SK-N-SH treated with all-trans-retinoic acid at 6 μM for 48 hours (cell line): ENCODE measurements around the gene CDH22.

Experiments
- ATAC-seq: fragments of 200-7000 bp; cut with Tn5 transposase; 3 replicates; pipeline ENCODE4 v1.9.1; 2020; ENCODE audit warnings: mild to moderate bottlenecking, moderate library complexity
- ARNTL ChIP-seq: fragments of 450-650 bp; formaldehyde crosslinking; IDR thresholded peaks from 2 replicates; pipeline ENCODE4 v1.5.0; 2020; ENCODE audit warnings: low read depth, mild to moderate bottlenecking, moderate library complexity, borderline replicate concordance
- BACH2 ChIP-seq: fragments of 250-450 bp; sonication (Bioruptor Pico); IDR thresholded peaks from 2 replicates; pipeline ENCODE4 v1.9.0; 2021; ENCODE audit warnings: mild to moderate bottlenecking, borderline replicate concordance
- CSDC2 ChIP-seq: fragments of 250-450 bp; sonication (Bioruptor Pico); IDR thresholded peaks from 2 replicates; pipeline ENCODE4 v1.5.0; 2020; ENCODE audit warnings: mild to moderate bottlenecking, moderate library complexity
- ESRRG ChIP-seq: fragments of 250-450 bp; sonication (Bioruptor Pico); IDR thresholded peaks from 2 replicates; pipeline ENCODE4 v1.6.1; 2021; ENCODE audit warnings: mild to moderate bottlenecking
- GLIS3 ChIP-seq: fragments of 250-450 bp; sonication (Bioruptor Pico); IDR thresholded peaks from 2 replicates; pipeline ENCODE4 v1.5.0; 2020; ENCODE audit warnings: mild to moderate bottlenecking, moderate library complexity
- ISL1 ChIP-seq: fragments of 250-450 bp; sonication (Bioruptor Pico); IDR thresholded peaks from 2 replicates; pipeline ENCODE4 v2.1.2; 2022; ENCODE audit warnings: mild to moderate bottlenecking, moderate library complexity
- OSR1 ChIP-seq: fragments of 250-450 bp; sonication (Bioruptor Pico); IDR thresholded peaks from 2 replicates; pipeline ENCODE4 v1.8.0; 2022; ENCODE audit warnings: moderate library complexity, mild to moderate bottlenecking, inconsistent platforms
- PATZ1 ChIP-seq: fragments of 250-450 bp; sonication (Bioruptor Pico); IDR thresholded peaks from 2 replicates; pipeline ENCODE4 v1.8.0; 2020; ENCODE audit warnings: mild to moderate bottlenecking, moderate library complexity, borderline replicate concordance
- POU6F1 ChIP-seq: fragments of 250-450 bp; sonication (Bioruptor Pico); IDR thresholded peaks from 2 replicates; pipeline ENCODE4 v1.8.0; 2021; ENCODE audit warnings: low read depth, mild to moderate bottlenecking, moderate library complexity, borderline replicate concordance
- PPARA ChIP-seq: fragments of 250-450 bp; sonication (Bioruptor Pico); IDR thresholded peaks from 2 replicates; pipeline ENCODE4 v1.5.0; 2020; ENCODE audit warnings: mild to moderate bottlenecking, borderline replicate concordance
- RARB ChIP-seq: fragments of 250-450 bp; sonication (Bioruptor Pico); IDR thresholded peaks from 2 replicates; pipeline ENCODE4 v1.8.0; 2021; ENCODE audit warnings: mild to moderate bottlenecking, moderate library complexity
- SNAI2 ChIP-seq: fragments of 250-450 bp; sonication (Bioruptor Pico); IDR thresholded peaks from 2 replicates; pipeline ENCODE4 v1.5.0; 2020; ENCODE audit warnings: mild to moderate bottlenecking, moderate library complexity
- TCF4 ChIP-seq: fragments of 250-450 bp; sonication (Bioruptor Pico); IDR thresholded peaks from 2 replicates; pipeline ENCODE4 v1.8.0; 2021; ENCODE audit warnings: mild to moderate bottlenecking, moderate library complexity, borderline replicate concordance
- TOX ChIP-seq: fragments of 250-450 bp; sonication (Bioruptor Pico); IDR thresholded peaks from 2 replicates; pipeline ENCODE4 v1.8.0; 2021; ENCODE audit warnings: mild to moderate bottlenecking, moderate library complexity, borderline replicate concordance
- TSHZ2 ChIP-seq: fragments of 250-450 bp; sonication (Bioruptor Pico); IDR thresholded peaks from 2 replicates; pipeline ENCODE4 v1.5.0; 2020; ENCODE audit warnings: mild to moderate bottlenecking, moderate library complexity
- ZC3H10 ChIP-seq: fragments of 250-450 bp; sonication (Bioruptor Pico); IDR thresholded peaks from 2 replicates; pipeline ENCODE4 v1.5.1; 2021; ENCODE audit warnings: mild to moderate bottlenecking, moderate library complexity
- ZFP3 ChIP-seq: fragments of 250-450 bp; sonication (Bioruptor Pico); IDR thresholded peaks from 2 replicates; pipeline ENCODE4 v1.5.0; 2020; ENCODE audit warnings: mild to moderate bottlenecking, moderate library complexity
- ZFP30 ChIP-seq: fragments of 450-650 bp; formaldehyde crosslinking; IDR thresholded peaks from 2 replicates; pipeline ENCODE4 v1.5.0; 2022; ENCODE audit warnings: mild to moderate bottlenecking, moderate library complexity
- ZNF565 ChIP-seq: fragments of 450-650 bp; formaldehyde crosslinking; conservative IDR thresholded peaks from 2 replicates; pipeline ENCODE4 v1.5.0; 2020; ENCODE audit warnings: low read depth, mild to moderate bottlenecking, moderate library complexity
- ZNF70 ChIP-seq: fragments of 450-650 bp; formaldehyde crosslinking; IDR thresholded peaks from 2 replicates; pipeline ENCODE4 v1.5.0; 2020; ENCODE audit warnings: mild to moderate bottlenecking, moderate library complexity
- ZNF8 ChIP-seq: fragments of 450-650 bp; formaldehyde crosslinking; IDR thresholded peaks from 2 replicates; pipeline ENCODE4 v1.5.0; 2020; ENCODE audit warnings: mild to moderate bottlenecking, moderate library complexity
- TF ChIP-seq, protein P1 (sequence below): fragments of 250-450 bp; sonication (Bioruptor Pico); IDR thresholded peaks from 2 replicates; pipeline ENCODE4 v1.5.1; 2021; ENCODE audit warnings: mild to moderate bottlenecking, moderate library complexity
- TF ChIP-seq, protein P2 (sequence below): fragments of 250-450 bp; sonication (Bioruptor Pico); IDR thresholded peaks from 2 replicates; pipeline ENCODE4 v1.5.1; 2020; ENCODE audit warnings: low read depth, mild to moderate bottlenecking, moderate library complexity

Gene CDH22

DNA sequence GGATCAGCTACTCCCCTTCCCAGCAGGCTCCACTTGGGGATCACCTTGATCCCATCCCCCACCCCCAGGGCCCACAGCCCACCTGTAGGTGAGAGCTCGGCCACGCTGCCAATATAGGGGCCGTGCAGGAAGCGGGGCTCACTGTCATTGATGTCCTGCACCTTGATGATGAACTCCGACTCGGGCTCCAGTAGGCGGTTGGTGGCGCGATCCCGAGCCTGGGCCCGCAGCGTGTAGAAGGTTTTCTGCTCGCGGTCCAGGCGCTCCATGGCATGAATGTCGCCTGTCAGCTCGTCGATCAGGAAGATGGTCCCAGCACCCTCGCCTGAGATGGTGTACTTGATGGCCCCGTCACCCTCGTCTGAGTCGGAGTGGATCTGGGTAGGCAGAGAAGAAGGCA is 67.4 kb downstream of the CDH22 start:
- TF ChIP-seq TOX (CRISPR knock-in tag) (no peak), PPARA (CRISPR knock-in tag) (no peak), CSDC2 (CRISPR knock-in tag) (no peak), GLIS3 (CRISPR knock-in tag) (no peak), ZNF70 (CRISPR knock-in tag) (no peak)

GRCh38 chr20:46240065-46240464 is 68.2 kb downstream of the CDH22 start:
- no peak; the same call in 2 of the 3 replicates for ATAC-seq
- no peak for TF ChIP-seq ZNF565 (CRISPR knock-in tag)
- TF ChIP-seq ZFP3 (CRISPR knock-in tag): no peak
- TF ChIP-seq RARB (CRISPR knock-in tag): no peak
- no peak for TF ChIP-seq PATZ1 (CRISPR knock-in tag)
- no peak for TF ChIP-seq ZNF8
- TF ChIP-seq, protein P1, sequence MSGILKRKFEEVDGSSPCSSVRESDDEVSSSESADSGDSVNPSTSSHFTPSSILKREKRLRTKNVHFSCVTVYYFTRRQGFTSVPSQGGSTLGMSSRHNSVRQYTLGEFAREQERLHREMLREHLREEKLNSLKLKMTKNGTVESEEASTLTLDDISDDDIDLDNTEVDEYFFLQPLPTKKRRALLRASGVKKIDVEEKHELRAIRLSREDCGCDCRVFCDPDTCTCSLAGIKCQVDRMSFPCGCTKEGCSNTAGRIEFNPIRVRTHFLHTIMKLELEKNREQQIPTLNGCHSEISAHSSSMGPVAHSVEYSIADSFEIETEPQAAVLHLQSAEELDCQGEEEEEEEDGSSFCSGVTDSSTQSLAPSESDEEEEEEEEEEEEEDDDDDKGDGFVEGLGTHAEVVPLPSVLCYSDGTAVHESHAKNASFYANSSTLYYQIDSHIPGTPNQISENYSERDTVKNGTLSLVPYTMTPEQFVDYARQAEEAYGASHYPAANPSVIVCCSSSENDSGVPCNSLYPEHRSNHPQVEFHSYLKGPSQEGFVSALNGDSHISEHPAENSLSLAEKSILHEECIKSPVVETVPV (CRISPR knock-in tag): no peak
- no peak for TF ChIP-seq GLIS3 (CRISPR knock-in tag)
- TF ChIP-seq ZFP30: no peak
- TF ChIP-seq TOX (CRISPR knock-in tag): no peak
- TF ChIP-seq ARNTL (CRISPR knock-in tag): no peak
- no peak for TF ChIP-seq OSR1 (CRISPR knock-in tag)
- TF ChIP-seq, protein P2, sequence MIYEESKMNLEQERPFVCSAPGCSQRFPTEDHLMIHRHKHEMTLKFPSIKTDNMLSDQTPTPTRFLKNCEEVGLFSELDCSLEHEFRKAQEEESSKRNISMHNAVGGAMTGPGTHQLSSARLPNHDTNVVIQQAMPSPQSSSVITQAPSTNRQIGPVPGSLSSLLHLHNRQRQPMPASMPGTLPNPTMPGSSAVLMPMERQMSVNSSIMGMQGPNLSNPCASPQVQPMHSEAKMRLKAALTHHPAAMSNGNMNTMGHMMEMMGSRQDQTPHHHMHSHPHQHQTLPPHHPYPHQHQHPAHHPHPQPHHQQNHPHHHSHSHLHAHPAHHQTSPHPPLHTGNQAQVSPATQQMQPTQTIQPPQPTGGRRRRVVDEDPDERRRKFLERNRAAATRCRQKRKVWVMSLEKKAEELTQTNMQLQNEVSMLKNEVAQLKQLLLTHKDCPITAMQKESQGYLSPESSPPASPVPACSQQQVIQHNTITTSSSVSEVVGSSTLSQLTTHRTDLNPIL (CRISPR knock-in tag): no peak
- TF ChIP-seq ZC3H10 (CRISPR knock-in tag): no peak
- TF ChIP-seq POU6F1 (CRISPR knock-in tag): no peak
- TF ChIP-seq ISL1 (CRISPR knock-in tag): no peak
- no peak for TF ChIP-seq TSHZ2 (CRISPR knock-in tag)
- no peak for TF ChIP-seq ESRRG (CRISPR knock-in tag)
- TF ChIP-seq CSDC2 (CRISPR knock-in tag): no peak
- TF ChIP-seq ZNF70 (CRISPR knock-in tag): no peak
- TF ChIP-seq BACH2: no peak

More for the DNA sequence above, 67.4 kb downstream of the CDH22 start:
- ATAC-seq: no peak

DNA sequence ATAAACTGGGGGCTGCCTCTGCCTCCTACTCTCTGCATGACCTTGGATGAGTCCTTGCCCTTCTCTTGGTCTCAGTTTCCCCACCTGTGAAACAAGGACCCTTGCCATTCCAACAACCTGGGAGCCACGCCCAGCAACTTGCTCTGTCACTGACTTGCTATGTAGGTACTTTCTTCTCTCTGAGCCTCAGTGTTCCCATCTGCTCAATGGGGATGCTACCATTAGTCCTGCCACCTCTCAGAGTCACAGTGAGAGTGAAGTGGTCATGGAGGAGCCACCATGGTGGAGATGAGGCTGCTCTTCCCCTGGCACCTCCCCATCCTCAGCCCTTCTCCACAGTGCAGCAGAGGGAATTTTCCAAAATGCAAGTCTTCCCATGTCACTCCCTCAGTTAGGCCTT is 70.6 kb downstream of the CDH22 start:
- ATAC-seq: no peak
- TF ChIP-seq TSHZ2 (CRISPR knock-in tag) (no peak), CSDC2 (CRISPR knock-in tag) (no peak), SNAI2 (CRISPR knock-in tag) (no peak), ZNF565 (CRISPR knock-in tag) (no peak), ZFP30 (no peak), ZC3H10 (CRISPR knock-in tag) (no peak), TOX (CRISPR knock-in tag) (no peak), ESRRG (CRISPR knock-in tag) (no peak), PPARA (CRISPR knock-in tag) (no peak), TCF4 (CRISPR knock-in tag) (no peak), ZNF8 (no peak), ZFP3 (CRISPR knock-in tag) (no peak)
- TF ChIP-seq, protein P2 (CRISPR knock-in tag): no peak
